Measurements from ENCODE around the gene NLGN1. TPM values are rescaled to one million over a fixed set of nuclear protein-coding genes. Genes with fewer than 3 reads are reported as not detected.

NLGN1 gene
- total RNA-seq, 1 experiment from 2014 or later = not detected

DNA sequence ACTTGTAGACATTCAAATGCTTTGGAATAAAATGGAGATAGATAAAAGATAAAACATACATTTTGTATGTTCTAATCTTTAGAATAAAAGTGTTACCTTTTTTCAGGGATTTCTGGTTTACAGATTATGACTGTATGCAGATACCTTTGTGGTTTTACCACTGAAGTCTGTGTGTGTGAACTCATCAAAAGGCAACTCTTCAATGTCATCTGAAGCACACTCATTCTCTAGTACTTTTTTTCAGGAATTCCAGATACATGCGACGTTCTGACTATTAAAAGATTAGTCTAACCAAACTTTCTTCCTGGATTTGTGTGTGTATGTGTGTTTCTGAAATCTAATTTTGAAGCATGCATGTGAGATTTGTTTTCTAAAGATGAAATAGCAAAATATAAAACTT lies 188.6 kb downstream of the NLGN1 start (continued):
- TF ChIP-seq CTCF (IDR thresholded peaks at IDR 0.05 in 2 of 3, conservative IDR thresholded peaks at IDR 0.05 in 1 of 3; ENCODE audit: borderline replicate concordance in 1 of 3, insufficient read depth in 1 of 3, low read depth in 2 of 3, low read length in 2 of 3) (no peak), EGR1 (IDR thresholded peaks at IDR 0.05; ENCODE audit: low read depth) (no peak)

DNA sequence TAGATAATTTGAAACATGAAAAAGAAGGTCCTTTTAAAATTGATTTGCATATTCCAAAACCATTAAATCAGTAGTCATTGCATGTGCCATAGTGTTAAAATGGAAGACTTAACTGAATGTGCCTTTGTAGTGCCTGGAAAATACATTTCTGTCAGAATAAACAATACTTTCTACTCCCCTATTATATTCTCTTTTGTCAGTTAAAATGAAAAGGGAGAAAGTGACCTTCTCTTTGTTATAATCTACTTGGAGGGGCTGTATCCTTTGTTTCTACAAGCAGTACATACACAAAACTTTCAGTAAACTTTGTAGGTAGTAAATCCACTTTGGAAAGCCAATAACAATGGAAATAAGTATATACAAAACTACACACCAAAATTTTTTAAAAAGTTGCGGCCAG lies 189.5 kb downstream of the NLGN1 start:
- Histone ChIP-seq H2AFZ (ENCODE audit: low read depth, low read length, poor library complexity, severe bottlenecking) (no peak overlapping the region), H3K4me3 (replicated peaks in 1 of 2; ENCODE audit: low read depth in 1 of 2, low read length in 2 of 2) (no peak overlapping the region), H3K9me3 (ENCODE audit: control insufficient read depth in 1 of 2, insufficient read depth in 1 of 2, low read depth in 1 of 2, low read length in 2 of 2) (no peaks in the 10 kb centered on the region), H3K27me3 (ENCODE audit: insufficient read depth, low read length) (no peaks in the 10 kb centered on the region), H3K36me3 (ENCODE audit: control insufficient read depth in 1 of 2, insufficient read depth in 2 of 2, low read length in 2 of 2) (no peaks in the 10 kb centered on the region), H3K79me2 (ENCODE audit: insufficient read depth, low read length) (no peaks in the 10 kb centered on the region), H3K4me1 (ENCODE audit: control insufficient read depth in 1 of 2, insufficient read depth in 2 of 2, low read length in 2 of 2) (no peaks in the 10 kb centered on the region), H3K9ac (ENCODE audit: low read length) (no peak overlapping the region), H3K4me2 (ENCODE audit: low read length) (no peak overlapping the region), H3K9me2 (ENCODE audit: insufficient read depth) (no peaks in the 10 kb centered on the region), H3K27ac (ENCODE audit: low read depth, low read length) (no peak overlapping the region), H4K20me1 (ENCODE audit: insufficient read depth) (no peaks in the 10 kb centered on the region)
- ATAC-seq (no peak), DNase-seq (ENCODE audit: low read depth, low spot score) (no peak)
- CTCF ChIA-PET = no interaction called here
- POLR2A ChIA-PET = no interaction called here
- RAD21 ChIA-PET (ENCODE audit: low non-redundant PET in 1 of 2, low total read pairs in 2 of 2, uncharacterized antibody in 2 of 2, unreplicated experiment in 2 of 2) = no interaction called here
- intact Hi-C loops (cut with micrococcal nuclease) = no loop called here
- TF ChIP-seq RAD21 (IDR thresholded peaks at IDR 0.05; ENCODE audit: low read depth) (no peak), CTCF (IDR thresholded peaks at IDR 0.05 in 2 of 3, conservative IDR thresholded peaks at IDR 0.05 in 1 of 3; ENCODE audit: borderline replicate concordance in 1 of 3, insufficient read depth in 1 of 3, low read depth in 2 of 3, low read length in 2 of 3) (no peak), EGR1 (IDR thresholded peaks at IDR 0.05; ENCODE audit: low read depth) (no peak), POLR2A (IDR thresholded peaks at IDR 0.05; ENCODE audit: borderline replicate concordance, extremely low read depth, insufficient read depth, insufficient read length) (no peak), ELF1 (IDR thresholded peaks at IDR 0.05; ENCODE audit: borderline replicate concordance, low read depth) (no peak), SIN3A (IDR thresholded peaks at IDR 0.05; ENCODE audit: low read depth) (no peak), SP1 (IDR thresholded peaks at IDR 0.05; ENCODE audit: low read depth) (no peak), SRF (IDR thresholded peaks at IDR 0.05; ENCODE audit: low read depth) (no peak), TCF7L2 (IDR thresholded peaks at IDR 0.05; ENCODE audit: borderline replicate concordance, extremely low read depth, insufficient read depth, insufficient read length) (no peak)
- TF ChIP-seq, protein P1, sequence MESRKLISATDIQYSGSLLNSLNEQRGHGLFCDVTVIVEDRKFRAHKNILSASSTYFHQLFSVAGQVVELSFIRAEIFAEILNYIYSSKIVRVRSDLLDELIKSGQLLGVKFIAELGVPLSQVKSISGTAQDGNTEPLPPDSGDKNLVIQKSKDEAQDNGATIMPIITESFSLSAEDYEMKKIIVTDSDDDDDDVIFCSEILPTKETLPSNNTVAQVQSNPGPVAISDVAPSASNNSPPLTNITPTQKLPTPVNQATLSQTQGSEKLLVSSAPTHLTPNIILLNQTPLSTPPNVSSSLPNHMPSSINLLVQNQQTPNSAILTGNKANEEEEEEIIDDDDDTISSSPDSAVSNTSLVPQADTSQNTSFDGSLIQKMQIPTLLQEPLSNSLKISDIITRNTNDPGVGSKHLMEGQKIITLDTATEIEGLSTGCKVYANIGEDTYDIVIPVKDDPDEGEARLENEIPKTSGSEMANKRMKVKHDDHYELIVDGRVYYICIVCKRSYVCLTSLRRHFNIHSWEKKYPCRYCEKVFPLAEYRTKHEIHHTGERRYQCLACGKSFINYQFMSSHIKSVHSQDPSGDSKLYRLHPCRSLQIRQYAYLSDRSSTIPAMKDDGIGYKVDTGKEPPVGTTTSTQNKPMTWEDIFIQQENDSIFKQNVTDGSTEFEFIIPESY (IDR thresholded peaks at IDR 0.05; ENCODE audit: extremely low read depth, insufficient replicate concordance, low read length) = no peak
- no TSS peak for BruUV-seq (replicated peaks)
